PC-9 (cell line): ENCODE results near the gene LRP1B.

Experiments
- EZH2 ChIP-seq: fragments of 200-600 bp; sonication (generic); IDR thresholded peaks from 2 replicates; pipeline ENCODE4 v1.8.0; 2017; ENCODE audit warnings: antibody characterized with exemption, low read depth
- TF ChIP-seq, protein P1 (sequence below): fragments of 200-600 bp; sonication (generic); conservative IDR thresholded peaks from 2 replicates; pipeline ENCODE4 v1.6.1; 2017; ENCODE audit warnings: mixed run types, antibody characterized with exemption, mild to moderate bottlenecking, moderate library complexity

DNA sequence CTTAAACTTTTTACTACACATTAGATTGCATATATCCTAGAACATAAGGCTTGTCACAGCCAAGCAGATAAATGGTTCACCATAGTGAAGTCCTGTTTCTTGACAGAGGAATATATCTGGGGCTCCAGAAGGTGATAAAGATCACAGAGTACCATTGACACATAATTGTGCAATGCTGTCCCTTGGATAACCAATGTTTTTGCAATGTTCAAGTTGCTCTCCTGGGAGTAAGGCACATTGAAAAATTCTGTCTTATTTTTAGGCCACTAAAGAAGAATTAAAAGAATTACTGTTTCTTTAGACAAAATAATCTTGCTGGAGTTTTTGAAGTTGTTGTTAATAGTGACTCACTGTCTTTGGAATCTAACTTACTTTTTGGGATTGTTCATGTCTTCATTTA, 1132.8 kb downstream of the LRP1B start:
- TF ChIP-seq, protein P1, sequence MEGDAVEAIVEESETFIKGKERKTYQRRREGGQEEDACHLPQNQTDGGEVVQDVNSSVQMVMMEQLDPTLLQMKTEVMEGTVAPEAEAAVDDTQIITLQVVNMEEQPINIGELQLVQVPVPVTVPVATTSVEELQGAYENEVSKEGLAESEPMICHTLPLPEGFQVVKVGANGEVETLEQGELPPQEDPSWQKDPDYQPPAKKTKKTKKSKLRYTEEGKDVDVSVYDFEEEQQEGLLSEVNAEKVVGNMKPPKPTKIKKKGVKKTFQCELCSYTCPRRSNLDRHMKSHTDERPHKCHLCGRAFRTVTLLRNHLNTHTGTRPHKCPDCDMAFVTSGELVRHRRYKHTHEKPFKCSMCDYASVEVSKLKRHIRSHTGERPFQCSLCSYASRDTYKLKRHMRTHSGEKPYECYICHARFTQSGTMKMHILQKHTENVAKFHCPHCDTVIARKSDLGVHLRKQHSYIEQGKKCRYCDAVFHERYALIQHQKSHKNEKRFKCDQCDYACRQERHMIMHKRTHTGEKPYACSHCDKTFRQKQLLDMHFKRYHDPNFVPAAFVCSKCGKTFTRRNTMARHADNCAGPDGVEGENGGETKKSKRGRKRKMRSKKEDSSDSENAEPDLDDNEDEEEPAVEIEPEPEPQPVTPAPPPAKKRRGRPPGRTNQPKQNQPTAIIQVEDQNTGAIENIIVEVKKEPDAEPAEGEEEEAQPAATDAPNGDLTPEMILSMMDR = no peak
- TF ChIP-seq EZH2 = no peak
